Measurements from ENCODE around the gene CRIM1. TPM values are rescaled to one million over a fixed set of nuclear protein-coding genes. Genes with fewer than 3 reads are reported as not detected.

CRIM1 gene
- total and polyA plus RNA-seq, 2 experiments from 2014 or later = 10.5 to 36.4 TPM

DNA sequence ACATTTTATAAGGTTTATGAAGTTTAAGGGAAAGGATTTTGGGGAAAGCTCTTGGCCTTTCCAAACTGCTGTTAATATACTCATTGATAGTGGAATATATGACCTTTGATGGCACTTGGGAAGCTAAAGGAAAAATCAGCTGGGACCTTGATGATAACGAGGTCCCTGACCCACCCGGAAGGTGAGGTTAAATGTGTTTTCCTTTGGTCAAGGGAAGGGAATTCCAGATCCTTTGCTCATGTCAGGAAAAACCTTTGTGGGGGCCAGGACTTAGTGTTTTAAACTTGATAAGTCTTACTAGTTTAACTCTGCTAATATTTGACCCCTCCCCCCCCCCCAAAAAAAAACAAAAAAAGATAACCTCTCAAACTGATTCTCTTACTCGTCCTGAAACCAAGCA is 50.7 kb downstream of the CRIM1 start:
- no peak for TF ChIP-seq NANOG (IDR thresholded peaks at IDR 0.05; ENCODE audit: borderline replicate concordance)
- TF ChIP-seq, protein P1, sequence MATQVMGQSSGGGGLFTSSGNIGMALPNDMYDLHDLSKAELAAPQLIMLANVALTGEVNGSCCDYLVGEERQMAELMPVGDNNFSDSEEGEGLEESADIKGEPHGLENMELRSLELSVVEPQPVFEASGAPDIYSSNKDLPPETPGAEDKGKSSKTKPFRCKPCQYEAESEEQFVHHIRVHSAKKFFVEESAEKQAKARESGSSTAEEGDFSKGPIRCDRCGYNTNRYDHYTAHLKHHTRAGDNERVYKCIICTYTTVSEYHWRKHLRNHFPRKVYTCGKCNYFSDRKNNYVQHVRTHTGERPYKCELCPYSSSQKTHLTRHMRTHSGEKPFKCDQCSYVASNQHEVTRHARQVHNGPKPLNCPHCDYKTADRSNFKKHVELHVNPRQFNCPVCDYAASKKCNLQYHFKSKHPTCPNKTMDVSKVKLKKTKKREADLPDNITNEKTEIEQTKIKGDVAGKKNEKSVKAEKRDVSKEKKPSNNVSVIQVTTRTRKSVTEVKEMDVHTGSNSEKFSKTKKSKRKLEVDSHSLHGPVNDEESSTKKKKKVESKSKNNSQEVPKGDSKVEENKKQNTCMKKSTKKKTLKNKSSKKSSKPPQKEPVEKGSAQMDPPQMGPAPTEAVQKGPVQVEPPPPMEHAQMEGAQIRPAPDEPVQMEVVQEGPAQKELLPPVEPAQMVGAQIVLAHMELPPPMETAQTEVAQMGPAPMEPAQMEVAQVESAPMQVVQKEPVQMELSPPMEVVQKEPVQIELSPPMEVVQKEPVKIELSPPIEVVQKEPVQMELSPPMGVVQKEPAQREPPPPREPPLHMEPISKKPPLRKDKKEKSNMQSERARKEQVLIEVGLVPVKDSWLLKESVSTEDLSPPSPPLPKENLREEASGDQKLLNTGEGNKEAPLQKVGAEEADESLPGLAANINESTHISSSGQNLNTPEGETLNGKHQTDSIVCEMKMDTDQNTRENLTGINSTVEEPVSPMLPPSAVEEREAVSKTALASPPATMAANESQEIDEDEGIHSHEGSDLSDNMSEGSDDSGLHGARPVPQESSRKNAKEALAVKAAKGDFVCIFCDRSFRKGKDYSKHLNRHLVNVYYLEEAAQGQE (IDR thresholded peaks at IDR 0.05; ENCODE audit: unreplicated experiment) = no peak
- no peak for TF ChIP-seq EZH2 (IDR thresholded peaks at IDR 0.05; ENCODE audit: low read depth, unreplicated experiment)
- no peak for TF ChIP-seq JUNB (IDR thresholded peaks at IDR 0.05; ENCODE audit: unreplicated experiment)
- TF ChIP-seq POLR2AphosphoS5 (IDR thresholded peaks at IDR 0.05; ENCODE audit: low read depth) = no peak
- TF ChIP-seq, protein P2, sequence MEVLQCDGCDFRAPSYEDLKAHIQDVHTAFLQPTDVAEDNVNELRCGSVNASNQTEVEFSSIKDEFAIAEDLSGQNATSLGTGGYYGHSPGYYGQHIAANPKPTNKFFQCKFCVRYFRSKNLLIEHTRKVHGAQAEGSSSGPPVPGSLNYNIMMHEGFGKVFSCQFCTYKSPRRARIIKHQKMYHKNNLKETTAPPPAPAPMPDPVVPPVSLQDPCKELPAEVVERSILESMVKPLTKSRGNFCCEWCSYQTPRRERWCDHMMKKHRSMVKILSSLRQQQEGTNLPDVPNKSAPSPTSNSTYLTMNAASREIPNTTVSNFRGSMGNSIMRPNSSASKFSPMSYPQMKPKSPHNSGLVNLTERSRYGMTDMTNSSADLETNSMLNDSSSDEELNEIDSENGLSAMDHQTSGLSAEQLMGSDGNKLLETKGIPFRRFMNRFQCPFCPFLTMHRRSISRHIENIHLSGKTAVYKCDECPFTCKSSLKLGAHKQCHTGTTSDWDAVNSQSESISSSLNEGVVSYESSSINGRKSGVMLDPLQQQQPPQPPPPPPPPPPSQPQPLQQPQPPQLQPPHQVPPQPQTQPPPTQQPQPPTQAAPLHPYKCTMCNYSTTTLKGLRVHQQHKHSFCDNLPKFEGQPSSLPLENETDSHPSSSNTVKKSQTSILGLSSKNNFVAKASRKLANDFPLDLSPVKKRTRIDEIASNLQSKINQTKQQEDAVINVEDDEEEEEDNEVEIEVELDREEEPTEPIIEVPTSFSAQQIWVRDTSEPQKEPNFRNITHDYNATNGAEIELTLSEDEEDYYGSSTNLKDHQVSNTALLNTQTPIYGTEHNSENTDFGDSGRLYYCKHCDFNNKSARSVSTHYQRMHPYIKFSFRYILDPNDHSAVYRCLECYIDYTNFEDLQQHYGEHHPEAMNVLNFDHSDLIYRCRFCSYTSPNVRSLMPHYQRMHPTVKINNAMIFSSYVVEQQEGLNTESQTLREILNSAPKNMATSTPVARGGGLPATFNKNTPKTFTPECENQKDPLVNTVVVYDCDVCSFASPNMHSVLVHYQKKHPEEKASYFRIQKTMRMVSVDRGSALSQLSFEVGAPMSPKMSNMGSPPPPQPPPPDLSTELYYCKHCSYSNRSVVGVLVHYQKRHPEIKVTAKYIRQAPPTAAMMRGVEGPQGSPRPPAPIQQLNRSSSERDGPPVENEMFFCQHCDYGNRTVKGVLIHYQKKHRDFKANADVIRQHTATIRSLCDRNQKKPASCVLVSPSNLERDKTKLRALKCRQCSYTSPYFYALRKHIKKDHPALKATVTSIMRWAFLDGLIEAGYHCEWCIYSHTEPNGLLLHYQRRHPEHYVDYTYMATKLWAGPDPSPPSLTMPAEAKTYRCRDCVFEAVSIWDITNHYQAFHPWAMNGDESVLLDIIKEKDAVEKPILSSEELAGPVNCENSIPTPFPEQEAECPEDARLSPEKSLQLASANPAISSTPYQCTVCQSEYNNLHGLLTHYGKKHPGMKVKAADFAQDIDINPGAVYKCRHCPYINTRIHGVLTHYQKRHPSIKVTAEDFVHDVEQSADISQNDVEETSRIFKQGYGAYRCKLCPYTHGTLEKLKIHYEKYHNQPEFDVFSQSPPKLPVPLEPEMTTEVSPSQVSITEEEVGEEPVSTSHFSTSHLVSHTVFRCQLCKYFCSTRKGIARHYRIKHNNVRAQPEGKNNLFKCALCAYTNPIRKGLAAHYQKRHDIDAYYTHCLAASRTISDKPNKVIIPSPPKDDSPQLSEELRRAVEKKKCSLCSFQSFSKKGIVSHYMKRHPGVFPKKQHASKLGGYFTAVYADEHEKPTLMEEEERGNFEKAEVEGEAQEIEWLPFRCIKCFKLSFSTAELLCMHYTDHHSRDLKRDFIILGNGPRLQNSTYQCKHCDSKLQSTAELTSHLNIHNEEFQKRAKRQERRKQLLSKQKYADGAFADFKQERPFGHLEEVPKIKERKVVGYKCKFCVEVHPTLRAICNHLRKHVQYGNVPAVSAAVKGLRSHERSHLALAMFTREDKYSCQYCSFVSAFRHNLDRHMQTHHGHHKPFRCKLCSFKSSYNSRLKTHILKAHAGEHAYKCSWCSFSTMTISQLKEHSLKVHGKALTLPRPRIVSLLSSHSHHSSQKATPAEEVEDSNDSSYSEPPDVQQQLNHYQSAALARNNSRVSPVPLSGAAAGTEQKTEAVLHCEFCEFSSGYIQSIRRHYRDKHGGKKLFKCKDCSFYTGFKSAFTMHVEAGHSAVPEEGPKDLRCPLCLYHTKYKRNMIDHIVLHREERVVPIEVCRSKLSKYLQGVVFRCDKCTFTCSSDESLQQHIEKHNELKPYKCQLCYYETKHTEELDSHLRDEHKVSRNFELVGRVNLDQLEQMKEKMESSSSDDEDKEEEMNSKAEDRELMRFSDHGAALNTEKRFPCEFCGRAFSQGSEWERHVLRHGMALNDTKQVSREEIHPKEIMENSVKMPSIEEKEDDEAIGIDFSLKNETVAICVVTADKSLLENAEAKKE (CRISPR knock-in tag; IDR thresholded peaks at IDR 0.05) = no peak
- no peak for TF ChIP-seq CREB1 (CRISPR knock-in tag; IDR thresholded peaks at IDR 0.05; ENCODE audit: low read depth)
- TF ChIP-seq EZH2phosphoT487 (IDR thresholded peaks at IDR 0.05; ENCODE audit: unreplicated experiment) = no peak
- TF ChIP-seq, protein P3, sequence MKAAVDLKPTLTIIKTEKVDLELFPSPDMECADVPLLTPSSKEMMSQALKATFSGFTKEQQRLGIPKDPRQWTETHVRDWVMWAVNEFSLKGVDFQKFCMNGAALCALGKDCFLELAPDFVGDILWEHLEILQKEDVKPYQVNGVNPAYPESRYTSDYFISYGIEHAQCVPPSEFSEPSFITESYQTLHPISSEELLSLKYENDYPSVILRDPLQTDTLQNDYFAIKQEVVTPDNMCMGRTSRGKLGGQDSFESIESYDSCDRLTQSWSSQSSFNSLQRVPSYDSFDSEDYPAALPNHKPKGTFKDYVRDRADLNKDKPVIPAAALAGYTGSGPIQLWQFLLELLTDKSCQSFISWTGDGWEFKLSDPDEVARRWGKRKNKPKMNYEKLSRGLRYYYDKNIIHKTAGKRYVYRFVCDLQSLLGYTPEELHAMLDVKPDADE (IDR thresholded peaks at IDR 0.05) = no peak
- TF ChIP-seq, protein P4, sequence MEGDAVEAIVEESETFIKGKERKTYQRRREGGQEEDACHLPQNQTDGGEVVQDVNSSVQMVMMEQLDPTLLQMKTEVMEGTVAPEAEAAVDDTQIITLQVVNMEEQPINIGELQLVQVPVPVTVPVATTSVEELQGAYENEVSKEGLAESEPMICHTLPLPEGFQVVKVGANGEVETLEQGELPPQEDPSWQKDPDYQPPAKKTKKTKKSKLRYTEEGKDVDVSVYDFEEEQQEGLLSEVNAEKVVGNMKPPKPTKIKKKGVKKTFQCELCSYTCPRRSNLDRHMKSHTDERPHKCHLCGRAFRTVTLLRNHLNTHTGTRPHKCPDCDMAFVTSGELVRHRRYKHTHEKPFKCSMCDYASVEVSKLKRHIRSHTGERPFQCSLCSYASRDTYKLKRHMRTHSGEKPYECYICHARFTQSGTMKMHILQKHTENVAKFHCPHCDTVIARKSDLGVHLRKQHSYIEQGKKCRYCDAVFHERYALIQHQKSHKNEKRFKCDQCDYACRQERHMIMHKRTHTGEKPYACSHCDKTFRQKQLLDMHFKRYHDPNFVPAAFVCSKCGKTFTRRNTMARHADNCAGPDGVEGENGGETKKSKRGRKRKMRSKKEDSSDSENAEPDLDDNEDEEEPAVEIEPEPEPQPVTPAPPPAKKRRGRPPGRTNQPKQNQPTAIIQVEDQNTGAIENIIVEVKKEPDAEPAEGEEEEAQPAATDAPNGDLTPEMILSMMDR (conservative IDR thresholded peaks at IDR 0.05; ENCODE audit: low read depth in 2 of 2) = no peak
- no peak for TF ChIP-seq ZNF114 (CRISPR knock-in tag; IDR thresholded peaks at IDR 0.05)
- no peak for TF ChIP-seq STAT1 (IDR thresholded peaks at IDR 0.05; ENCODE audit: unreplicated experiment)
- no peak for TF ChIP-seq ZNF331 (CRISPR knock-in tag; IDR thresholded peaks at IDR 0.05; ENCODE audit: low read depth)
- no peaks in the 10 kb centered on the region for H3K36me3 ChIP-seq (ENCODE audit: insufficient read depth)
- H2AFZ ChIP-seq = no peak overlapping the region
- H3K9me2 ChIP-seq (ENCODE audit: insufficient read depth) = no peaks in the 10 kb centered on the region
- H3K36me3 Mint-ChIP-seq (ENCODE audit: low read depth) = no peaks in the 10 kb centered on the region
- H4K20me1 ChIP-seq (replicated peaks; ENCODE audit: insufficient read depth) = peaks cover 11% of the 10 kb centered on the region
- H3K4me3 Mint-ChIP-seq = no peak overlapping the region
- H3K27me3 ChIP-seq (ENCODE audit: insufficient read depth) = no peaks in the 10 kb centered on the region
- DNase-seq (ENCODE audit: low spot score) (no peak), ATAC-seq (no peak)
- no peaks in the 10 kb centered on the region for H3K27me3 Mint-ChIP-seq (ENCODE audit: insufficient read depth, low read depth, poor library complexity)
- H3K4me3 ChIP-seq = no peak overlapping the region
- no peak overlapping the region for H3K27ac ChIP-seq (ENCODE audit: low read depth)
- H3K4me1 Mint-ChIP-seq = peaks cover 52% of the 10 kb centered on the region
- no peak overlapping the region for H3K27ac Mint-ChIP-seq
- H3K4me2 ChIP-seq = no peak overlapping the region
- H3K79me2 ChIP-seq (replicated peaks; ENCODE audit: insufficient read depth) = peaks cover 95% of the 10 kb centered on the region
- H3K4me1 ChIP-seq (ENCODE audit: insufficient read depth) = peaks cover 75% of the 10 kb centered on the region
- H3K9me3 Mint-ChIP-seq = no peaks in the 10 kb centered on the region
- H3F3A ChIP-seq (replicated peaks; ENCODE audit: low read depth) = no peaks in the 10 kb centered on the region
